HepG2 (cell line): ENCODE results near the gene RCHY1. TPM values are rescaled to one million over a fixed set of nuclear protein-coding genes. Genes with fewer than 3 reads are reported as not detected.
A peak's percentile ranks its signal among the peaks of the same experiment; 100 is the strongest.

Experiments used
- ATAC-seq: fragments of 200-7000 bp; cut with Tn5 transposase; 3 replicates; pipeline ENCODE4 v1.9.1; 2020; ENCODE audit warnings: mild to moderate bottlenecking, moderate library complexity
- BruUV-seq: library from RNA; stranded (reverse); fragments of 400-500 nt; replicated peaks from 2 replicates; lab custom pipeline; 2021; lab: Mats Ljungman, UMichigan
- CTCF ChIA-PET: fragments of 300-600 bp; formaldehyde crosslinking; extraction: SDS; loops from one replicate; lab custom pipeline; 2021; ENCODE audit warnings: low total read pairs, inconsistent platforms, low intra/inter-chr PET ratio; lab: Yijun Ruan, JAX
- POLR2A ChIA-PET: fragments of 350-600 bp; sonication (Branson Sonifier 250); formaldehyde crosslinking; loops from one replicate; lab custom pipeline; 2020; ENCODE audit warnings: antibody characterized with exemption, inconsistent platforms; lab: Yijun Ruan, JAX
- DNase-seq: peaks from one replicate; pipeline ENCODE4 v3.0.0-alpha.2; 2015; ENCODE audit warnings: low spot score
- FAIRE-seq: peaks from 3 replicates; lab custom pipeline; 2011; peaks lifted over from hg19 to GRCh38; lab: Jason Lieb, UNC
- H2AFZ ChIP-seq: one replicate; pipeline ENCODE4 v1.6.1; 2011; ENCODE audit warnings: low read length, inconsistent platforms
- H3K27ac ChIP-seq: fragments of 300-600 bp; 3 replicates; pipeline ENCODE4 v1.8.0; 2011; ENCODE audit warnings: mixed run types, mild to moderate bottlenecking, mixed read lengths, low read length, inconsistent platforms; ENCODE audit not compliant: insufficient read depth; ENCODE audit errors: extremely low read length
- H3K27me3 ChIP-seq, 2 experiments: fragments of 200-600 bp in 1 of 2; 2 replicates in 1 of 2; 3 replicates in 1 of 2; pipeline versions ENCODE4 v1.6.0 to v1.8.0; 2011; ENCODE audit warnings: low read length in 2 of 2, mild to moderate bottlenecking in 2 of 2, moderate library complexity in 2 of 2, inconsistent platforms in 1 of 2; ENCODE audit not compliant: insufficient read depth in 2 of 2, control insufficient read depth in 1 of 2
- H3K36me3 ChIP-seq, 2 experiments: fragments of 200-600 bp in 1 of 2; replicated peaks in 1 of 2; 2 replicates in 1 of 2; 3 replicates in 1 of 2; pipeline versions ENCODE4 v1.5.1 to v1.8.0; 2011; ENCODE audit warnings: low read length in 2 of 2, inconsistent platforms in 1 of 2; ENCODE audit not compliant: insufficient read depth in 2 of 2, control insufficient read depth in 1 of 2
- H3K4me1 ChIP-seq: 2 replicates; pipeline ENCODE4 v1.5.1; 2012; ENCODE audit warnings: low read length, inconsistent platforms; ENCODE audit not compliant: insufficient read depth
- H3K4me2 ChIP-seq: 2 replicates; pipeline ENCODE4 v1.6.0; 2011; ENCODE audit warnings: low read depth, low read length, inconsistent platforms
- H3K4me3 ChIP-seq, 3 experiments: fragments of 200-600 bp in 1 of 3; sonication (generic), shearing (Covaris generic) in 1 of 3; replicated peaks in 1 of 3; 2 replicates each; pipeline ENCODE4 v1.5.1; 2011 to 2016; ENCODE audit warnings: low read length in 3 of 3, inconsistent platforms in 2 of 3, low read depth in 2 of 3, mild to moderate bottlenecking in 2 of 3, control low read depth in 1 of 3, mixed read lengths in 1 of 3; ENCODE audit not compliant: insufficient read depth in 1 of 3
- H3K79me2 ChIP-seq: one replicate; pipeline ENCODE4 v1.6.1; 2011; ENCODE audit warnings: low read length, inconsistent platforms; ENCODE audit not compliant: insufficient read depth
- H3K9ac ChIP-seq: 2 replicates; pipeline ENCODE4 v1.6.0; 2011; ENCODE audit warnings: mild to moderate bottlenecking, low read depth, low read length, inconsistent platforms; ENCODE audit not compliant: insufficient read depth
- H3K9me3 ChIP-seq: 2 replicates; pipeline ENCODE4 v1.5.1; 2012; ENCODE audit warnings: mild to moderate bottlenecking, low read length
- H4K20me1 ChIP-seq: 2 replicates; pipeline ENCODE4 v1.6.0; 2011; ENCODE audit warnings: inconsistent platforms, mild to moderate bottlenecking, low read length, moderate library complexity; ENCODE audit not compliant: insufficient read depth
- ATF7 ChIP-seq, 2 experiments: fragments of 450-650 bp in 1 of 2; sonication (generic) in 1 of 2; formaldehyde crosslinking in 1 of 2; IDR thresholded peaks; 2 replicates each; pipeline versions ENCODE4 v1.4.0 to v1.6.1; 2016 to 2020; ENCODE audit warnings: antibody characterized with exemption in 1 of 2, mild to moderate bottlenecking in 1 of 2, missing genetic modification reagents in 1 of 2
- KDM3A ChIP-seq: IDR thresholded peaks from 2 replicates; pipeline ENCODE4 v1.6.1; 2018; ENCODE audit warnings: low read depth, missing compliant biosample characterization
- NFATC3 ChIP-seq: sonication (generic); formaldehyde crosslinking; IDR thresholded peaks from 2 replicates; pipeline ENCODE4 v1.5.1; 2020; ENCODE audit warnings: mild to moderate bottlenecking, missing genetic modification reagents
- PBX3 ChIP-seq: sonication (generic); formaldehyde crosslinking; IDR thresholded peaks from 2 replicates; pipeline ENCODE4 v1.8.1; 2023; ENCODE audit warnings: missing genetic modification reagents, inconsistent platforms, borderline replicate concordance
- ZBTB20 ChIP-seq: sonication (generic); formaldehyde crosslinking; IDR thresholded peaks from 2 replicates; pipeline ENCODE4 v1.8.1; 2023; ENCODE audit warnings: missing genetic modification reagents, low read depth, mild to moderate bottlenecking, borderline replicate concordance
- ZNF747 ChIP-seq: sonication (generic); formaldehyde crosslinking; IDR thresholded peaks from 2 replicates; pipeline ENCODE4 v1.8.1; 2023; ENCODE audit warnings: missing genetic modification reagents, mild to moderate bottlenecking, borderline replicate concordance
- ZNF788 ChIP-seq: sonication (generic); formaldehyde crosslinking; IDR thresholded peaks from 2 replicates; pipeline ENCODE4 v1.5.0; 2020; ENCODE audit warnings: mild to moderate bottlenecking, missing genetic modification reagents, borderline replicate concordance
- WGBS: methylation state at CpG from one replicate; pipeline ENCODE4 v1.1.6; 2017; ENCODE audit warnings: low lambda C conversion rate; 5-methylcytosine and 5-hydroxymethylcytosine counted together
- in situ Hi-C: cut with HindIII; loops from 2 replicates; pipeline ENCODE4 v1.10.0; 2017; ENCODE audit warnings: low pct_unique_long_range_greater_than_20kb; ENCODE audit not compliant: extremely low pct_ligation_motif_present
- intact Hi-C: fragments of 100-400 bp; cut with micrococcal nuclease; formaldehyde crosslinking; loops from one replicate; pipeline ENCODE4 v1.10.0; 2022; ENCODE audit not compliant: unreplicated experiment
- polyA plus RNA-seq, 8 experiments: library from polyadenylated mRNA; depleted of rRNA in 3 of 8; stranded (reverse) in 7 of 8; unstranded in 1 of 8; fragments of >200 nt; fragmentation: Illumina TruSeq in 4 of 8; extraction: Trizol in 4 of 8; gene quantifications; 2 replicates each; pipeline versions ENCODE4 v1.2.1 to v1.2.3, GENCODE V29; 2011 to 2016; ENCODE audit warnings: low read depth in 4 of 8, missing spikeins in 1 of 8, mixed read lengths in 1 of 8; ENCODE audit not compliant: insufficient read depth in 1 of 8
- total RNA-seq, 5 experiments: library from RNA; depleted of rRNA; stranded (reverse); fragments of >200 nt; fragmentation: Illumina TruSeq; extraction: Trizol; gene quantifications; 2 replicates each; pipeline ENCODE4 v1.2.3, GENCODE V29; 2016; ENCODE audit warnings: low read depth in 1 of 5

RCHY1 gene
- total and polyA plus RNA-seq, 2 of the 13 experiments (the other 11 are each of a cell fraction or from before 2014, with no cell fraction given): 19.9 to 30.5 TPM

GRCh38 chr4:75505630-75506029 is 8.6 kb downstream of the RCHY1 start (continued):
- TF ChIP-seq PBX3 (CRISPR knock-in tag) (no peak), KDM3A (CRISPR knock-in tag) (no peak), NFATC3 (CRISPR knock-in tag) (no peak), ZNF747 (CRISPR knock-in tag) (no peak), ZBTB20 (peak; percentile 62; the same call in 1 of the 2 replicates)
- TF ChIP-seq, all 625 proteins: peak for 5

GRCh38 chr4:75502671-75503070 is 11.5 kb downstream of the RCHY1 start:
- H3K27ac ChIP-seq: no peak overlapping the region
- H3K4me3 ChIP-seq: no peak overlapping the region
- intact Hi-C loops (no loop called here), in situ Hi-C loops (no loop called here)
- no peak overlapping the region for H3K4me2 ChIP-seq
- no peaks in the 10 kb centered on the region for H4K20me1 ChIP-seq
- H3K79me2 ChIP-seq: no peaks in the 10 kb centered on the region
- H3K4me1 ChIP-seq: peaks cover 32% of the 10 kb centered on the region
- H3K9me3 ChIP-seq: no peaks in the 10 kb centered on the region
- POLR2A ChIA-PET: no interaction called here
- ATAC-seq (no peak), DNase-seq (no peak), FAIRE-seq (no peak)
- no peak overlapping the region for H3K9ac ChIP-seq
- CTCF ChIA-PET: no interaction called here
- WGBS: 97% methylated on average over 2 of the region's 2 CpGs
- BruUV-seq: no TSS peak
- peaks cover 1 to 34% of the 10 kb centered on the region in 2 experiments; a peak in 4 of 5 replicates for H3K36me3 ChIP-seq
- H2AFZ ChIP-seq: no peak overlapping the region
- TF ChIP-seq ATF7 (IDR thresholded peaks at IDR 0.05) (0 out of 2 replicates have a peak, but pooled peaks have one; percentile 29), ATF7 (CRISPR knock-in tag; IDR thresholded peaks at IDR 0.05) (no peak), ZNF788 (no peak)
- TF ChIP-seq, all 625 proteins: peak for 1
- no peaks in the 10 kb centered on the region for H3K27me3 ChIP-seq
